GM04504 (cell line): ENCODE data around the gene ZWILCH.
"Not testable (repeated sequence)": the region's sequence is repeated elsewhere in the genome, so short reads cannot be mapped to it uniquely, and the experiment has no call there.

Experiments used
- DNase-seq: peaks from one replicate; pipeline ENCODE4 v3.0.0-alpha.2; 2012; ENCODE audit warnings: low read depth

The ZWILCH gene

GRCh38 chr15:66488525-66488924 lies 16.6 kb upstream of the ZWILCH start:
- no peak for DNase-seq

DNA sequence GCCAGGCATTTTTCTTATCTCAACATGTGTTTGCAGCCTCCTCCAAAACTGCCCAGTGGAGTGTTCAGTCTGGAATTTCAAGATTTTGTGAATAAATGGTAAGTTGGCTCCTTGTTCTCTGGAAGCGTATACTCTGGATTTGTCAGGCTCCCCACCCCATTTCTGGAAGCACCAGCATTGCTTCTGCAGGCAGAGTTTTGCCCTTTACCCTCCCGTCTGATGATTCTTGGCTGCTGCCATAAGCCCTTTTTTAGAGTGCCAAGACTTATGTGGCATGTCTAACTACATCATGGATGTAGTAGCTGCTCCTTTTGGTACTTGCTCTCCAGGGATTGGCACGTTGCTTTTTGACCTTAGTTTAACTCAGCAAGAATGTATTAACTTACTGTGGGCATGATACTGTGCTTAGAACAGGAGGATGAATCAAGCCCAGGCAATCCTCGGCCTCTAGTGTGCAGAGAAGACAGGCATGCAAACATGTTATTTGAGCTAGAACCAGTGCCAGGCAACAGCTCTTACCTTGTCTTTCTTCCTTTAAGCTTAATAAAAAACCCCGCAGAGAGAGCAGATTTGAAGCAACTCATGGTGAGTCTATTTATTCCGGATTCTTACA lies 15.8 kb upstream of the ZWILCH start:
- no peak for DNase-seq

GRCh38 chr15:66491846-66492245 lies 13.3 kb upstream of the ZWILCH start:
- DNase-seq: no peak

- no peak for DNase-seq
These were observed 10.9 kb upstream of the ZWILCH start for GRCh38 chr15:66494262-66494661.

- DNase-seq: no peak
These were observed 8.1 kb upstream of the ZWILCH start for GRCh38 chr15:66496951-66497501.

GRCh38 chr15:66497502-66498455 lies 7.3 kb upstream of the ZWILCH start, which contains the start of gene SNAPC5:
Gene SNAPC5, minus strand, starts transcription at chr15:66497762. Its CDS starts 31 bp downstream, at chr15:66497731.
- DNase-seq: peak; percentile 87

GRCh38 chr15:66498501-66499386 lies 6.4 kb upstream of the ZWILCH start:
- no peak for DNase-seq

GRCh38 chr15:66500346-66500745 lies 4.8 kb upstream of the ZWILCH start:
- not testable (repeated sequence) for DNase-seq

GRCh38 chr15:66502491-66502890 lies 2.6 kb upstream of the ZWILCH start:
- DNase-seq: no peak

GRCh38 chr15:66503041-66503648 lies 2.0 kb upstream of the ZWILCH start:
- not testable (repeated sequence) for DNase-seq

DNA sequence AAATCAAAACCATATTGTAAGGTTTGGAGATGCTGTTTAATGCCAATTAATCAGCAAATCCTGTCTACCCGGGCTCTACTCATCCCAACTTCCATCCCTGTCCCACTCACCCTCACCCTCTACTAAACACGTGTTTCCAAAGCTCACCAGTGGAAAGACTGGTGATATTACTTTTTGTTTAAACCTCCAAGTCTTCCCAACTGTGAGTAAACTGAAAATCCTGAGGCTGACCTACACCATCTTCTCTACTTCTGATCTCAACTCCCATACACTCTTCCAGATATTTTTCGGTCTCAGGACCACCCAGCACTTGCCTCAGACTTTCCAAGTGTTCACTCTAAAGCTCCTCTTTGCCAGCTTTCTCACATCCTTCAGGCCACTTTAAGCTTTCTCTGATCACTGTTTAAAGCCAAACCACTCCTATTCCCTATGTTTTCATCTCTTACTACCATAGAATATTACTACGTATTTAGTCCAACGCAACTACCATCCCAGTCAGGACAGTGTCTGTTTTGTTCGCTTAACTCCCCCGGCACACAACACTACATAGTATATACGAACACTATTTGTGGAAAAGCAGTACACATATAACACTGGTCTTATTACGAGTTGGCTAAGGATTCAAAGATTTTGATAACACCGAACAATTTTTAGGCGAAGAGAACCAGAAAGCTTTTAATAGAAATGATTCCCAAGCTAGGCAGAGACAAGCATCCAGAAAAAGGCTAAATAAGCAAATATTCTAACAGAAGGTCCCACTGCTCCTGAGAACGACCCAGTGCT lies 1.2 kb upstream of the ZWILCH start:
- no peak for DNase-seq

GRCh38 chr15:66505430-66505811 lies 295 bp downstream of the ZWILCH start:
- no peak for DNase-seq

- DNase-seq: no peak
These were observed 692 bp downstream of the ZWILCH start for GRCh38 chr15:66505818-66506217.

DNA sequence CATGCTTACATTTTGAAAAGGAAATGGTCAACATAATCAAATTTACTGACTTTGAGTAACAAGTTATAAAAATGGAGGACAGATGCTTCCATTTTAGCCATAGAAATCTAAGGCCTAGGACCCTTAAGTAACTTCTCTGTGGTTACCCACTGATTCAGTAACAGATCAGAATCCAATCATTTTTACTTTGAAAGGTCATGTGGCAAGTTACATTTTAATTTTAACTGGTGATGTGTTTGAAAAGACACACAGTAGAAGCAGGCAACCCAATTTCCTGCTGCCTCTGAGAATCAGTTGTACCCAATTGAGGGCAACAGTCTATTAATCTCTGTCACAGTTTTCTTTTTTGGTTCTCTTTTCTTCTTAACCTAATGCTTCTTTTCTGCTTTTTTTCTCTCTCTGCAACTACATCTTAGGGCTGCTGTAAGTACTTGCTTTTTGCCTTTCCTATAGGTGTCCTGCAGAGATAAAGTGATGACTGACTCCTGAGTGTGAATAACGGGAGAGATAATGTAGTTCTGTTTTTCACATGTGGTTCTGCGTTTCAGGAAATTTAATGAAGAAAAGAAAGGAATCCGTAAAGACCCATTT lies 3.3 kb downstream of the ZWILCH start:
- no peak for DNase-seq

- no peak for DNase-seq
These were observed 9.5 kb downstream of the ZWILCH start for GRCh38 chr15:66514586-66514985.

- DNase-seq: no peak
These were observed 10.8 kb downstream of the ZWILCH start for GRCh38 chr15:66515901-66516322.

DNA sequence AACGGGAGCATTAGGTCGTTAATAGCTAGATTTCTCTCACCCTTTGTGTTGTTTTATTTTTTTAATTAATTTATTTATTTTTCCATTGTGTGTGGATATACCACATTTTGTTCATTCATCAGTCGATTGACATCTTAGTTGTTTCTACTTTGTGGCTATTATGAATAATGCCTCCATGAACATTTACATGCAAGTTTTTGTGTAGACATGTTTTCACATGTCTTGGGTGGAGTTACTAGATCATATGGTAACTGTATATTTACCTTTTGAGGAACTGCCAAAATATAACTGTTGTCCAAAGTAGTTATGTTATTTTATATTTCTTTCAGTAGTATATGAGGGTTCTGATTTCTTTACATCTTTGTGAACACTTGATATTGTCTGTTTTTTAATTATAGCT lies 18.8 kb downstream of the ZWILCH start:
- no peak for DNase-seq

DNA sequence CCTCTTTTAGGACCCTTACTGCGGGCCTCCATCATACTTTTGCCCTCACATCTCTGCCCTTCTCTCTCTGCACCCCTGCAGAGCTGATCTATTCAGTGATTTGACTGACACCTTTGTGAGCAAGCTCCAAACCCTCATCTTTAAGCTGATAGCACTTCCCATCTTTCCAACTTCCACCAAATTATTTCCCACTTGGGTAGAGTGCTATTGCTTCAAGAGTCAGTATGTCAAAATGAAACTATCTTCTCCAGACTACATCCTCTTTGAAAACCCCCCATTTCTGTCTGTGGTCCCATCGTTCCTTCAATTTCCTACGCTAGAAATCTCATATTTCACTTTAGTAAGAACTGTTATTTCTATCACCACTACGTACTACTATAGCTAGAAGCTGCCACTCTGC lies 19.7 kb downstream of the ZWILCH start:
- DNase-seq: no peak

DNA sequence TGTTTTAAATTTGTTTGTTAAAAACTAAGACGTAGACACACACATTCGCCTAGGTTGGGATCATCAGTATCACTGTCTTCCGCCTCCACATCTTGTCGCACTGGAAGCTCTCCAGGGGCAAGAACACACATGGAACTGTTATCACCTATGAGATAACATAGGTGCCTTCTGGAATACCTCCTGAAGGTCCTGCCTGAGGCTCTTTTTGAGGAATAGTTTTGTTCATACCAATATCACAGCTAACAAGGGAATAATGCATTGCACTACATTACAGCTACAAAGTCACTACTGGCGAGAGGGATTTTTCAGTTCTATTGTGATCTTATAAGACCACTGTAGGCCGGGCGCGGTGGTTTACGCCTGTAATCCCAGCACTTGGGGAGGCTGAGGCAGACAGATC lies 29.9 kb downstream of the ZWILCH start:
- no peak for DNase-seq

DNA sequence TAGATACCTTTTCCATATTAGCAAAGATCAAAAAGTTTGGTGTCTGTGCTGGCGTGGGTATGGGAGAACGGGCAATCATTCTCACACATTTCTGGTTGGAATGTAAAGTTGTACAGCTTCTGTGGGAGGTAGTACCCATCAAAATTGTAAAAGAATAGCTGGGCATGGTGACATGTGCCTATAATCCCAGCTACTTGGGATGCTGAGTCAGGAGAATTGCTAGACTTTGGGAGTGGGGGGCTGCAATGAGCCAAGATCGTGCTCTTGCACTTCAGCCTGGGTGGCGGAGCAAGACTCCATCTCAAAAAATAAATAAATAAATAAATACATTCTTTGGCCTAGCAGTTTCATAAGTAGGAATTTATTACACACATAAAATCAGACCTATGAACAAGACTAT lies 37.8 kb downstream of the ZWILCH start:
- DNase-seq: no peak
